Neural crest cell (in vitro differentiated cells): Measurements from ENCODE around the gene RIOX2. TPM values are rescaled to one million over a fixed set of nuclear protein-coding genes. Genes with fewer than 3 reads are reported as not detected.

Experiments used
- DNase-seq: peaks from one replicate; pipeline ENCODE4 v3.0.0; 2021; ENCODE audit warnings: low read depth, mixed read lengths, low spot score
- H3K27ac Mint-ChIP-seq: one replicate; pipeline ENCODE4 v1.8.0; 2021; ENCODE audit warnings: mild to moderate bottlenecking, mixed read lengths; ENCODE audit not compliant: unreplicated experiment
- H3K27me3 Mint-ChIP-seq: 2 replicates; pipeline ENCODE4 v1.8.0; 2021; ENCODE audit warnings: low read depth, mild to moderate bottlenecking, mixed read lengths
- H3K36me3 Mint-ChIP-seq: 2 replicates; pipeline ENCODE4 v1.8.0; 2021; ENCODE audit warnings: low read depth, mild to moderate bottlenecking, mixed read lengths
- H3K4me1 Mint-ChIP-seq: 2 replicates; pipeline ENCODE4 v1.8.0; 2021; ENCODE audit warnings: mixed read lengths
- H3K4me3 Mint-ChIP-seq: one replicate; pipeline ENCODE4 v1.8.0; 2021; ENCODE audit warnings: mild to moderate bottlenecking, mixed read lengths
- H3K9me3 Mint-ChIP-seq: 2 replicates; pipeline ENCODE4 v1.8.0; 2021; ENCODE audit warnings: mixed read lengths
- CTCF ChIP-seq: fragments of 200-600 bp; sonication (generic); conservative IDR thresholded peaks from 2 replicates; pipeline ENCODE4 v1.5.0; 2021; ENCODE audit warnings: antibody characterized with exemption, mild to moderate bottlenecking
- total RNA-seq: library from RNA; stranded (reverse); gene quantifications from 2 replicates; pipeline ENCODE4 v1.2.1, GENCODE V29; 2021

The RIOX2 gene
- total RNA-seq, 1 donor from 2014 or later, result 21.0 TPM

- no peak for DNase-seq
- peak; percentile 30 for TF ChIP-seq CTCF
- no peaks in the 10 kb centered on the region for H3K9me3 Mint-ChIP-seq
- H3K4me1 Mint-ChIP-seq, result peaks cover 19% of the 10 kb centered on the region
- no peaks in the 10 kb centered on the region for H3K36me3 Mint-ChIP-seq
- peak overlapping the region; percentile 36 for H3K4me3 Mint-ChIP-seq
- H3K27me3 Mint-ChIP-seq, result peaks cover 2% of the 10 kb centered on the region
- no peak overlapping the region for H3K27ac Mint-ChIP-seq
Observed at GRCh38 chr3:97975466-97975865, 3.2 kb upstream of the RIOX2 start.

- Mint-ChIP-seq H3K36me3 (no peaks in the 10 kb centered on the region), H3K9me3 (no peaks in the 10 kb centered on the region), H3K4me3 (peak overlapping the region; percentile 36), H3K27ac (no peak overlapping the region), H3K27me3 (peaks cover 2% of the 10 kb centered on the region), H3K4me1 (peaks cover 24% of the 10 kb centered on the region)
- no peak for DNase-seq
- TF ChIP-seq CTCF, result no peak
Observed at GRCh38 chr3:97974996-97975395, 2.8 kb upstream of the RIOX2 start.

GRCh38 chr3:97972976-97973375 lies 745 bp upstream of the RIOX2 start:
- Mint-ChIP-seq H3K27me3 (peaks cover 2% of the 10 kb centered on the region), H3K27ac (no peak overlapping the region), H3K4me3 (peak overlapping the region; percentile 69), H3K9me3 (no peaks in the 10 kb centered on the region), H3K36me3 (no peaks in the 10 kb centered on the region), H3K4me1 (peaks cover 24% of the 10 kb centered on the region)
- DNase-seq, result no peak
- TF ChIP-seq CTCF, result no peak

- DNase-seq, result no peak
- Mint-ChIP-seq H3K36me3 (peaks cover 2% of the 10 kb centered on the region), H3K27me3 (peaks cover 2% of the 10 kb centered on the region), H3K4me3 (peak overlapping the region; percentile 93), H3K9me3 (no peaks in the 10 kb centered on the region), H3K27ac (no peak overlapping the region), H3K4me1 (peaks cover 24% of the 10 kb centered on the region)
- no peak for TF ChIP-seq CTCF
Observed at GRCh38 chr3:97970956-97971620, 1.1 kb downstream of the RIOX2 start.

- H3K27me3 Mint-ChIP-seq, result peaks cover 2% of the 10 kb centered on the region
- TF ChIP-seq CTCF, result no peak
- no peak overlapping the region for H3K27ac Mint-ChIP-seq
- no peak for DNase-seq
- H3K9me3 Mint-ChIP-seq, result no peaks in the 10 kb centered on the region
- peak overlapping the region; percentile 93 for H3K4me3 Mint-ChIP-seq
- H3K36me3 Mint-ChIP-seq, result peaks cover 2% of the 10 kb centered on the region
- peaks cover 24% of the 10 kb centered on the region for H3K4me1 Mint-ChIP-seq
Observed at GRCh38 chr3:97970156-97970555, 2.1 kb downstream of the RIOX2 start.
